ENCODE results near the gene F5. TPM values are rescaled to one million over a fixed set of nuclear protein-coding genes. Genes with fewer than 3 reads are reported as not detected.

The F5 gene
- total RNA-seq, 1 experiment from 2014 or later: 8.1 TPM

GRCh38 chr1:169484101-169484500 lies 102.2 kb downstream of the F5 start:
- peak; percentile 51 for DNase-seq (ENCODE audit: low spot score)

DNA sequence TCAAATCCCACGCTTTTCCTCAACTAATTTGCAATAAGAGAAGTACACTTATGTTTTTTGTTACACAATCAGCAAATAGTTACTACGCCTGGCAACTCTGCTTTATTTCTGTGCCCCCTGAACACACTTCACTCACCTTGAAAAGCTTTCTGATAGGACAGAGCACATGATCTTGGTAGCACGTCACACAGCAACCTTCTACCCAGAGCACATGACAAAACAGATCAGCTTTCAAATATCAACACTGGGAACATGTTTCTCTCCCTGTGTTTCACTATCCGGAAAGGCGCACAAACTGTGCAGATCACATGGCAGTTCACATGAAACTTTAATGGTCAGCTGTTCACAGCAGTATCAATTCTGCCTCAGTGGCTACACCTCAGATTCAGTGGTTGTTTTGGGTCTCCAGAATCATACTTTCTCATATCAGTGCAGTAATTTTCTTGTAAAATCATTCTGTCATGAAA lies 102.7 kb downstream of the F5 start:
- peak; percentile 66 for DNase-seq (ENCODE audit: low spot score)

- DNase-seq (ENCODE audit: low spot score): no peak
Measured at GRCh38 chr1:169479363-169480066, 106.8 kb downstream of the F5 start.

DNA sequence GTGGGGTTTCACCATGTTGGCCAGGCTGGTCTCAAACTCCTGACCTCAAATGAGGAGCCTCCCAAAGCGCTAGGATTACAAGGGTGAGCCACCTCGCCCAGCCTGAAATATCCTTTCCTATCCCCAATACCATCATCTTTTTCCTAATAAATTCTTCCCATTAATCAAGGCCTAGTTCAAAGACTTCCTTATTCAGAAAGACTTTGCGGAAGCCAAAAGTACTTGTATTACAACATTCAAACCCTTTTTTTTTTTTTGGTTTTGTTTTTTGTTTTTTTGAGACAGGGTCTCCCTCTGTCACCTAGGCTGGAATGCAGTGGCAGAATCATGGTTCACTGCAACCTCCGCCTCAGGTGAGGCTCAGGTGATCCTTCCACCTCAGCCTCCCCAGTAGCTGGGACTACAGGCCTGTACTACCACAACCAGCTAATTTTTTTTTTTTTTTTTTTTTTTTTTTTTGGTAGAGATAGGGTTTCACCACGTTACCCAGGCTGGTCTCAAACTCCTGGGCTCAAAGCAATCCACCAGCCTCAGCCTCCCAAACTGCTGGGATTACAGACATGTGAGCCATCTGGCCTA lies 108.1 kb downstream of the F5 start:
- DNase-seq (ENCODE audit: low spot score): no peak

GRCh38 chr1:169475806-169476387 lies 110.4 kb downstream of the F5 start:
- no peak for DNase-seq (ENCODE audit: low spot score)

GRCh38 chr1:169474302-169474995 lies 111.8 kb downstream of the F5 start:
- no peak for DNase-seq (ENCODE audit: low spot score)

DNA sequence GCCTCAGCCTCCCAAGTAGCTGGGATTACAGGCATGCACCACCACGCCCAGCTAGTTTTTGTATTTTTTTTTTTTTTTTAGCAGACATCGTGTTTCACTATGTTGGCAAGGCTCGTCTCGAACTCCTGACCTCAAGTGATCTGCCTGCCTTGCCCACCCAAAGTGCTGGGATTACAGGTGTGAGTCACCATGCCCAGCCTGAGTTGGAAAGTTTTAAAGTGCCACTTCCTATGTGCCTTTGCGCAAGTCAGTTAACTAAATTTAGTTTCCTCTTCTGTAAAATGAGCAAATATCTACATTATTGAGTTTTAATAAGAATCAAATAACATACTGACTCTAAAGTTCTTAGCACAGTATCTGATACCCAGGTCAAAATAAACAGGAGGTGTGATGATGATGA lies 112.9 kb downstream of the F5 start:
- DNase-seq (ENCODE audit: low spot score): no peak

DNA sequence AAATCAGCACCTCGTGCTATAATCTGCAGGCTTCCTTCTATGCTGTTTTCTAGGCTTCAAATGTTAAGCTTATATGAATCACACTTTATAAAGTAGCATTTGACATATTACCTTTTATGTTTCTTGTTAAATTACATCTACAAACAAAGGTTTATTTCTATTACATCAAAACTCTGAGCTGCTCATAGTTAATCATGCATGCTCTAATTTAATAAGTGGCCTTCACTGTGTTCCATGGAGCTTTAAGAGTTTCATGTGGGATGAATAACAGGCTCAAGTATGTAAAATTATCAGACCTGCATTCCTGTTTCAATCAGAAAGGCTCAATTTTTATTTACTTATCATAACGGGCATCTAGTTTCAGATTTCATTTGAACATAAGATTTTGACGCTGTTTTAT lies 113.5 kb downstream of the F5 start:
- no peak for DNase-seq (ENCODE audit: low spot score)

DNA sequence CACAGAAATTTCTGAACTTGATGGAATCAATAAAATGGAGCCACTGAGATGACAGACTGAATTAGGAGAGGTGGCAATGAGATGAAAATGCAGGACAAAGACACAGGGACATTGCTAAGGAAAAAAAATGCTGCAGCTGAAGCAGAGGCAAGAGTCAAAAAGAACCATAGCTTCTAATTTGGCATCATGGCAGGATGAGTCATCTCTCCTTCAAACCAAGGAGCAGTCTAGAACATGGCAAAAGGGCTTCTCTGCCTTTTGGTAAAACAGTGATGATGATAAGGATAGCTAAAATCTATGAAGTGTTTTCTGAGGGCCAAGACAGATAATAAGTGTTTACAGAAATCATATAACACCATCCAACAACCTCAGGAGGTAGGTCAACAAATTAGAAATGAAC lies 117.3 kb downstream of the F5 start:
- no peak for DNase-seq (ENCODE audit: low spot score)

DNA sequence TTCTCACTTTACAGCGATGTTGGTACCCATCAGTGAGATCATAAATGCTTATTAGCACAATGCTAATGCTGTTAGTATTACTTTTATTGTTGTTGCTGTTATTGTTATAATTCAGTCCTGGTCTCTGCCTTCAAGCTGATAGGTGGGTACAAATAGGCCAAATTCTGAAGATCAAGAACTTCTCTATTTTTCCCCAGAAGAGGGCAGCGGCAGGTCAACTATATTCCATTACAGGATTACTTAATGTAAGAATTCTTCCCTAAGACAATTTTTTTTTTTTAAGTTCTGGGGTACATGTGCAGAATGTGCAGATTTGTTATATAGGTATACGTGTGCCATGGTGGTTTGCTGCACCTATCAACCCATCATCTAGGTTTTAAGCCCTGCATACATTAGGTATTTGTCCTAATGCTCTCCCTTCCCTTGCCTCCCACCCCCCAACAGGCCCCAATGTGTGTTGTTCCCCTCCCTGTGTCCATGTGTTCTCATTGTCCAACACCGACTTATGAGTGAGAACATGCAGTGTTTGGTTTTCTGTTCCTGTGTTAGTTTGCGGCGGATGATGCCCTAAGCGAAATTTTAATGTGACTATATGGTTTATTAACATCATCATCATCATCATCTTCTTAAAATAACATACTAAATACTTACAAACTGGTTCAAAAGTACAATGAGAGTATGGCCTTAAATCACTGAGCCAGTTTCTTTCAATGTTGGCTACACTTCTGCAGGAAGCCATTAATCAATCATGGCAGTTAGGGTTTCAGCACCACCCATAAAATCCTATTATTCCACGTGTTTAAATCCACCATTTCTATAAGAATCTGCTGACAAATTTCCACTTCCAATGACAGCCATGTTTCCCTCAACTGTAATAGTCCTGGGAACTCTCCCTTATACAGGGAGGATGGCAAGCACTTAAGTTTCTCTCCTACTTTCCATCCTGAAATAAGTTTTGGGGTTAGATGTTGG lies 119.7 kb downstream of the F5 start:
- DNase-seq (ENCODE audit: low spot score): peak; percentile 72

- no peak for DNase-seq (ENCODE audit: low spot score)
Measured at GRCh38 chr1:169465281-169465680, 121.0 kb downstream of the F5 start.

Small RNAs within 50 kb of the gene (small RNA-seq; reads per million reads assigned to genes)
- gene AL021068.2: not detected

Other genes with a start within 250 kb of the F5 start
- gene NME7, start 218.7 kb downstream of the F5 start, total RNA-seq (2014; rRNA removed; shearing (Covaris generic)): 4.9 and 7.1 TPM in 2 replicates
- 6.9 and 8.4 TPM in 2 replicates for gene BLZF1, start 218.3 kb downstream of the F5 start, total RNA-seq (2014; rRNA removed; shearing (Covaris generic))
- 0.56 TPM in 1 of 2 replicates, not detected in the other for gene CCDC181, start 159.0 kb downstream of the F5 start, total RNA-seq (2014; rRNA removed; shearing (Covaris generic))
- 15.6 and 16.8 TPM in 2 replicates for gene SLC19A2, start 100.5 kb downstream of the F5 start, total RNA-seq (2014; rRNA removed; shearing (Covaris generic))
- gene SELP, start 43.6 kb upstream of the F5 start, total RNA-seq (2014; rRNA removed; shearing (Covaris generic)): not detected in 2 replicates
- gene SELL, start 125.1 kb upstream of the F5 start, total RNA-seq (2014; rRNA removed; shearing (Covaris generic)): 2.0 TPM in 1 of 2 replicates, not detected in the other
- gene SELE, start 147.6 kb upstream of the F5 start, total RNA-seq (2014; rRNA removed; shearing (Covaris generic)): not detected in 2 replicates
- gene METTL18, start 208.4 kb upstream of the F5 start, total RNA-seq (2014; rRNA removed; shearing (Covaris generic)): 2.2 and 3.2 TPM in 2 replicates

Measured in HT-29 (cell line).